ENCODE measurements around the gene ALPL. TPM values are rescaled to one million over a fixed set of nuclear protein-coding genes. Genes with fewer than 3 reads are reported as not detected.
A peak's percentile ranks its signal among the peaks of the same experiment; 100 is the strongest.
"Not testable (repeated sequence)": the region's sequence is repeated elsewhere in the genome, so short reads cannot be mapped to it uniquely, and the experiment has no call there.

Gene ALPL
- polyA plus RNA-seq (ENCODE audit: insufficient read length): 40.2 TPM
- long read RNA-seq, donor 1, transcript ALPL-204 (12 exons, 2,589 nt): major isoform, 14 of 21 reads
- long read RNA-seq, donor 1, partial matches to known transcripts: 5 of 21 reads
- long read RNA-seq, donor 1, other reads (novel, unspliced or antisense): 0 of 21 reads
- long read RNA-seq, donor 2, transcript ALPL-204 (12 exons, 2,589 nt): major isoform, 6 of 8 reads
- long read RNA-seq, donor 2, partial matches to known transcripts: 0 of 8 reads
- long read RNA-seq, donor 2, other reads (novel, unspliced or antisense): 0 of 8 reads
- long read RNA-seq, donor 3, transcript ALPL-204 (12 exons, 2,589 nt): major isoform, 9 of 9 reads
- long read RNA-seq, donor 3, partial matches to known transcripts: 0 of 9 reads
- long read RNA-seq, donor 3, other reads (novel, unspliced or antisense): 0 of 9 reads
- long read RNA-seq, donor 4: 0 reads
- long read RNA-seq, donor 5, transcript ALPL-204 (12 exons, 2,589 nt): major isoform, 11 of 20 reads
- long read RNA-seq, donor 5, partial matches to known transcripts: 9 of 20 reads
- long read RNA-seq, donor 5, other reads (novel, unspliced or antisense): 0 of 20 reads
- long read RNA-seq, donor 6, partial matches to known transcripts: 0 of 3 reads
- long read RNA-seq, donor 6, other reads (novel, unspliced or antisense): 0 of 3 reads
- long read RNA-seq, donor 7, transcript ALPL-204 (12 exons, 2,589 nt): major isoform, 11 of 15 reads
- long read RNA-seq, donor 7, partial matches to known transcripts: 0 of 15 reads
- long read RNA-seq, donor 7, other reads (novel, unspliced or antisense): 0 of 15 reads
- long read RNA-seq, donor 8, partial matches to known transcripts: 0 of 4 reads
- long read RNA-seq, donor 8, other reads (novel, unspliced or antisense): 0 of 4 reads

DNA sequence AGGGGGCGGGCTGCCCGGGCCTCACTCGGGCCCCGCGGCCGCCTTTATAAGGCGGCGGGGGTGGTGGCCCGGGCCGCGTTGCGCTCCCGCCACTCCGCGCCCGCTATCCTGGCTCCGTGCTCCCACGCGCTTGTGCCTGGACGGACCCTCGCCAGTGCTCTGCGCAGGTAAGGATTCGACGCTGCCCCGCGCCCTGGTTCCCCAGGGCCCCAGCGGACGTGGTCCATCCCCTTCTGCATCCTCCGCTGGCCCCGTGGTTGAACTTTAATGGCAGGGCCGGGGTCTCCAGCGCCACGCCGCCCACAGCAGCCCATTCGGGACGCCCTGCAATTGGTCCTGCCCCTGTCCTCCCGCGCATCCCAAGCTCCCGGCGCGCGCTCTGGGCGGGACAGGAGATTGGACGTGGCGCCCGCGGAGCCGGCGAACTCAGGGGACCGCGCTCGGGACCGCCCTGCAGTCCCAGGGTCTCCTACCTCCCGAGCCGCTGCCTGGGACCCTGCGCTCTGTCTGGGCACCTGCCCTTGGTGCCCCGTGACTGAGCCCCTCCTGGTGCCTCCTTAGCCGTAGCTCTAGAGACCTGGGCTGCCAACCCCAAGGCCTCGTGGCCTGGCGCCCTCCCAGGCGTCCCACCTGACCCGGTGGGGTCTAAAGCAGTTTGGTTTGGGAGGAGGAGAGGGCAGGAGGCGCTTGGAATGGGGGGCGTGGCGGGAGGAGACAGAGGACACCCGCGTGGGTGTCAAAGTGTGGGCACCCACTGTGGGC, at the start of gene ALPL:
Gene ALPL, plus strand, starts transcription at position 73 of the 762 bp plus-strand sequence. CDS start 44,659 bp downstream, outside the sequence.
- no peak for DNase-seq

DNA sequence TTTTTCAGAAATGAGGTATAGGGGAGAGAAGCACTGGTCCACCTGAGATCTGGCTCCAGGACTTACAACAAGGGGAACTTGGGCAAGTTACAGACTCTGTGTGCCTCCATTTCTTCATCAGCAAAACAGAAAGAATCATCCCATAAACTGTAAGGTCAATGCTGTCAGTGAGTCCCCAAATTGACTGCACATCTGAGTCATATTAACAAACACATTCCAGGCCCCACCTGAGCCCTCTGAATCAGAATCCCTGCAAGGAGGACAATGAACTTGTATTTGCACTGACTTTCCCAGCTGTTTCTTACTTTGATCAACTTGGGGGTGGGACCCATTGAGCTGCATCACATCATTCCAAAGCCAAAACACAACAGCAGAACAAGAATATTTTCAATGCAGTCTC, 44.1 kb upstream of the ALPL start:
- not testable (repeated sequence) for DNase-seq

DNA sequence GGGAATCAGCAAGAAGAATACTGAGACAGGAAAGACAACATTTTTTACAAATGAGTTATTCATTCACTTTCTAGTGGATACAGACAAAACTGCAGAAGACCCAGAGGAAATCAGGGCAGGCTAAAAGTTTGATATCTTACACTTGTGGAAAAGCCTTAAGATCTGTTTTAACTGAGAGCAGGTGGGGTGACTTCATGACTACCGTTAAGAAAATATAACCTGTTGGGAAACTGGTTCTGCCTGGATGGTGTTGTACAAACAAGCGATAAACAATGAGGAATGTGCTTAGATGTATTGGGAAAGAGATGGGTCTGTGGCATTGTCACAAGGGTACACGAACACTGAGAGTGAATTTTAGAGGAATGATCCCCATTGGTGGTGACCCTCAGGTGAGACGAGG, 41.3 kb upstream of the ALPL start:
- DNase-seq: not testable (repeated sequence)

DNA sequence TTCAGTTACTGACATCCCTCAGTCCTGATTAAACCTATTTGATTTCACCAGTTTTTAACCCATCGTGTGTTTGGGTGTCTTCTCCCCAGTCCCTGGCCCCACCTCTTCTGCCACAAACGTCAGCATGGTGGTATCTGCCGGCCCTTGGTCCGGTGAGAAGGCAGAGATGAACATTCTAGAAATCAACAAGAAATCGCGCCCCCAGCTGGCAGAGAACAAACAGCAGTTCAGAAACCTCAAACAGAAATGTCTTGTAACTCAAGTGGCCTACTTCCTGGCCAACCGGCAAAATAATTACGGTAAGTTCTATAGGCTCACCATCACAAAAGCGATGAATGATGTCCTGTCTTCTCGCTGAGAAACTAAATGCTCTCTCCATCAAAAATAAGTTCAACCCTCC, 40.6 kb upstream of the ALPL start:
- DNase-seq: no peak

DNA sequence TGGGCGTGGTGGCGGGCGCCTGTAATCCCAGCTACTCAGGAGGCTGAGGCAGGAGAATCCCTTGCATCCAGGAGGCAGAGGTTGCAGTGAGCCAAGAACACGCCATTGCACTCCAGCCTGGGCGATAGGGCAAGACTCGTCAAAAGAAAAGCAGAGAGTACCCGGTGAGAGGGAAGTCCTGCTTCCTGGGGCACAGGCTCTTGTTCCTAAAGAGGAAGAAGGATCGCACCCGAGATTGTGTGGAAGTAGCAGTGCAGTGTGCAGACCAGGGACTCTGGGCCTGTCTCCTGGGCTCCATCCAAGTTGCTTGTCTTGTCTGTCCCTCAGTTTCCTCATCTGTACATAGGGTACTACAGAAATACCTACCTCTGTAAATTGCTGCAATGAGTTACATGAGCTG, 39.6 kb upstream of the ALPL start:
- DNase-seq: no peak

DNA sequence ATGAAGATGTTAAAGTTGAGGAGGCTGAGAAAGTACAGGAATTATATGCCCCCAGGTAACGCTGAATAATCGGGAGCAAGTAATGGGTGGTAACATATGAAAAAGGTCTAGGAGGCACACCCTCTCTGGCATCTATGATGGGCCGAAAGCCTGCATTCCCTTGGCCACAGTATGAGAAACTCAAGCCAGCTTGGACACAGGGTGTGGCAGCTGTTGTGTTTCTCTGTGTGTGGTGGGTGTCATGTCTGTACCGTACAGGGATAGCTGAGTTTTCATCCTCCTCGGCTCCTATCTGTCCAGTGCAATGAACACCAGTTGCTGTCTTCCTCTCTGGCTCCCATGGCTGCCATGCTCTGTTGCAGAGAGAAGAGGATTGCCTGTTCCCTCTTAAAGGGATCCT, 36.4 kb upstream of the ALPL start:
- no peak for DNase-seq

DNA sequence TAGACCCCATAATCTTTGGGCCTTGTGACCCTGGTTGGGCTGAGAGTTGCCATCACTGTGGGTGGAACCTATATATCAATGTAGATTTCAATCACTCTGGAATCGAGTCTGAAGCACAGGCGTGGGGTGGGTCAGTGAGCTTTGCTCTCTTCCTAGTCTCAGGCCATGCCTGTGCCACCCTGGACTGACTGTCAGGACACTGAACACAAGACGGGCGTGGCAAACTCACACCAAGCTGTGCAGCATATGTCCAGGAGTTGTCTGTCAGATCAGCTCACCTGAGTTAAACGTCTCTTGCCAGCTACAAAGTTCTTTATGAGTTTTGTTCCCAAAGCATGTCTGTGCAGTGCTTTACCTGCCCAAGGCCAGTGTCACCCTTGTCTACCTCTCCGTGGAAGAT, 30.9 kb upstream of the ALPL start:
- DNase-seq: no peak

DNA sequence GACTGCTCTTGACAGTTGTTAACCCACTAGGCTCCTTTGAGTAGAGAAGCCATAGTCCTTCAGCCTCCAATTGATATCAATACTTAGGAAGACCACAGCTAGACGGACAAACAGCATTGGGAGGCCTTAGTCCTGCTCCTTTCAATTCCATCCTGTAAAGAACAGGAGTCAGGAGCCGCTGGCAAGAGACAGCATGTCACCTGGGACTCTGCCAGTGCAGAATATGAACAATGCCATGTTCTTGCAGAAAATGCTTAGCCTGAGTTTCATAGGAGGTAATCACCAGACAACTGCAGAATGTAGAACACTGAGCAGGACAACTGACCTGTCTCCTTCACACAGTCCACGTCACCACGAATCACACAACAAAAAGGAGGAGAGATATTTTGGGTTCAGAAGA, 25.3 kb upstream of the ALPL start:
- not testable (repeated sequence) for DNase-seq

DNA sequence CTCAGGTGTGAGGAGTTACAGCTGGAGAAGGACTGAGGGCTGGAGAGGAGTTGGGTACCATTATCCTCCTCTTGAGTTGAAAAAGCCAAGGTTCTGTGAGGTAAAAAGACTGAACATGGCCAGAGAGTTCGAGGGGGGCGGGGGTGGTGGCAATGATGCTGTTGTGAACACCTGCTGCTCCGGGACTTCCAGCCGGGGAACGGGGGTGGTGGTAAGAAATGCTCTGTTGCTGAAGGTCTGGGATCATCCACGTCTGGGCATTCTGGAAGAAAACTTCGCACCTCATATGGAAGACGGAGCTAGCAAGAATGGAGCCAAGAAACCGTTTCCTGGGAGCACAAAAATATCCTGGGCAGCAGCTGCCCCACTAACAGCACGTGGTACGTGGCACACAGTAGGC, 20.1 kb upstream of the ALPL start:
- DNase-seq: no peak

DNA sequence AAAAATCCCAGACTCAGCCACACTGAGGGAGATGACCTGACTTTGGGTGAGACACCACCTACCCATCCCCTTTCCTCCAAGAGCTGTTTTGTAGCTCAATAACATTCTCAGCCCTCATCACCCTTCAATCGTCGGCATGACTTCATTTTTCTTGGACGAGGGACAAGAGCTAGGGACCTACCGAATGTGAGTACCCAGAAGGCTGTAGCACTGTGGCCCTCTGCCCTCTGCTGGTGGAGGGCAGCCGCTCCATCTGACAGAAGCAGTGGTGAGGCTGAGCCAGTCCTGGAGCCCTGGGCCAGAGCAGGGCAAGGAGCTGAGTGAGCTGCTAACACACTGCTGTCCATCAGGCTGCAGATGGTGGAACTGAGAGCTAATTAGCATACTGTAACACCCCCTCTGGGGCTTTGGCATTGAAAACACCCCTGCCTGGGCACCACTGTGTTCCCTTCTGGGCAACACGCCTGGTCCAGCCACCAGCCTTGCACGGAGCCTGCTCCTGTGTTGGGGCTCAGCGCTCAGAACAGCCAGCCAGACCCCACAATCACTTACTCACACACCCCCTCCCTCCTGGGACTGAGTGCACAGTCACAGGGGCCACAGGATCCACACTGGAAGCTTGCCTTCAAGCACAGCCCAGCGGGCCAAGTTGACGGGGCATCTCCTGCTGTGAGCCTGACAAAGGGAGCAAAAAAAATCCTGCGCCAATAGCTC, 18.3 kb upstream of the ALPL start:
- DNase-seq: no peak

DNA sequence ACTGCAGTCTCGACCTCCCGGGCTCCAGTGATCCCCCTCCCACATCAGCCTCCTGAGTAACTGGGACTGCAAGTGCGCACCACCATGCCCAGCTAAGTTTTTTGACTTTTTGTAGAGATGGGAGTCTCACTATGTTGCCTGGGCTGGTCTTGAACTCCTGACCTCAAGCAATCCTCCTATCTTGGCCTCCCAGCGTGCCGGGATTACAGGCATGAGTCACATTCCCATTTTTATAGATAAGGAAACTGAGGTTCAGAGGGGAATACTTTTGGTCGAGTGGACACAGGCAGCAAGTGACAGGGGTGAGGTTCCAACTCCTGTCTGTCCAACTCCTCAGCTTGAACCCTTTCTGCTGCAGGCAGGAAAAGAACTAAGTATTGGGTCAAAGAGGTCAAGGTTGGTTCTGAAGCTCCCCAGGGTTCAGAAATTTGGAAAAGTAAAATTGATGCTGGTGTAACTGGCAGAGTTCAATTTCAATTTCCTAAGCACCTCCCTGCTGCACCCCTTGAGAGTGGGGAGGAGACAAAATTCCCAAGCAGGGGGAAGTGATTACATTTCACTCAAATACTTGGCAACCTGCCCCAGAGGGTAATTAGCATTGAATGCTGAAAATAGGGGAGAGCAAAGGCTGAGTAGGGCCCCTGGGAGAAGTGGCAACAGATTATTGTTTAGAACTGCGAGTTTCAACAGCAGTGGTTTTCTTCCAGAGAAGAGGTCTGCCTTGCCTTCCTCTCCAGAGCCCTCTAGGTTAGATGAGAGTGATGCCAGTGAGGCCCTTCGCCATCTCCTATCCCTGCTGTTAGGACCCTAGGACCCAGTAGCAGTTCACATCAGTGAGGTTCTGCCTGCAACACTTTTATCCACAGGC, 17.5 kb upstream of the ALPL start:
- DNase-seq: no peak

DNA sequence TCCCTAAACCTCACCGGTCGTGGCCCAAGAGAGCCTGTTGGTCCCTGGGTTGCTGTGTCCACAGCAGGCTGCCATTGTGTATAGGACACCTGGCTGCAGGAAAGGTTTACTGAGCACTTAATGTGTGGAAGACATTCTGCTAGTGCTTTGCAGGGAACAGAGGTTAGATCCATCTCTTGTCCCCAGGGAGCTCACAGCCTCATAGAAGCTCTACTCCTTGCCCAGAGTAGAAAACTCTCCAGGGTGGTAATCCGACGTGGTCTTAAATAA, 16.9 kb upstream of the ALPL start:
- DNase-seq: no peak

DNA sequence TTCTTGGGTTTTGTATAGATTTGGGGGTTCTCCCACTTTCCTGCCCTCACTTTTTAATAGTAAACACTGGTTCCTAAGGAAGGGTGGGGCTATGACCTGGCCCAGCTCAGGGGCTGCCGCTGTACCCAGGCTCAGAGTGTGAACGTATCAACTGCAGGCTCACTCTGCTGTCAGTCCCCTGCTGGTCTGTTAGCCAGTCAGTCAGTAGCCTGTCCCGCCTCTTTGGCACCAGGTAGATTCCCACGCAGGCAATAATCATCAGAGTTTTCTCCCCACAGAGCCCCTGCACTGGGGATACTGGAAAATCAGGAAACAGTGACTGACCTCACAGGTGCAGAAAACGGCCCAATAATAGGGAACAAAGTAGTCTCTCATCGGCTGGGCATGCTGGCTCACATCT, 15.0 kb upstream of the ALPL start:
- DNase-seq: no peak

DNA sequence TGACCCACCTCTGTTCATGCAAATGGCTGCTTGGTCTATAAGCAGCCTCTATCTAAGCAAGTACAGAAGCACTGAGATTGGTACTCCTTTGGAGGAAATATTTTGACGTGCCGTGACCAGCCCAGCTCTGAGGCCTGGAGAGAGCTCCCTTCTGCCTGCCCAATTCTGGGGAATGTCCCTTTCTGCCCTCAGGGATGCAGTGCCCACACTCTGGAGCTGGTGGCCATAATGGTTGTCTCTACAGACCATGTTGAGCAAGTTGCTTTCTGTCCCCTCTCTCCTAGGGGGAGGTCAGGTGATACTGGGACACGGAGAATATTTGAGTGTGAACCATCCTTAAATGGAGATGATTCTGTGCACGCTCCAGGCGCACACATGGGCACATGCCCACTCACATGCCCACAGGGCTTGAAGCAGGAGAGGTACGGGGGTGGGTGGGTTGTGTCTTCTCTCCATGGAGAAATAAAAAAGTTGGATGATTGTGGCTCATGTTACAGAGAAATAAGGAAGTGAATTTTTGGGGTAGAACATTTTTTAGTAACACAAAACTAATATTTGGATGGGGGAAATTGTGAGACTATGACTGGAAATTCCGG, 13.9 kb upstream of the ALPL start:
- no peak for DNase-seq

DNA sequence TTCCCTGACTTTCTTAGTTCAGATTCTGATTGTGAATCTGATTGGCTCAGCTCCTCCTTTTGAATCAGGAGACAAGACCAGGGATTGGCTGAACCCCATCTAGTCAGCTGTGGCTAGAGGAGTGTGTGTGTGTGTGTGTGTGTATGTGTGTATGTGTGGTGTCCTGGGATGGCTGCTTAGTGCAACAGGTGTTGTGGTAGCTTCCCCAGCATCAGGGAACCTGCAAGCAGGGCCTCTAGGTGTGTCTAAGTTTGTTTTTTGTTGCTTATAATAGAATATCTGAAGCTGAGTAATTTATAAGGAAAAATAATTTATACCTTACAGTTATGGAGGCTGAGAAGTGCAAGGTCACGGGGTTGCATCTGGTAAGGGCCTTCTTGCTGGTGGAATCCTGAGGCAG, 13.2 kb upstream of the ALPL start:
- no peak for DNase-seq

DNA sequence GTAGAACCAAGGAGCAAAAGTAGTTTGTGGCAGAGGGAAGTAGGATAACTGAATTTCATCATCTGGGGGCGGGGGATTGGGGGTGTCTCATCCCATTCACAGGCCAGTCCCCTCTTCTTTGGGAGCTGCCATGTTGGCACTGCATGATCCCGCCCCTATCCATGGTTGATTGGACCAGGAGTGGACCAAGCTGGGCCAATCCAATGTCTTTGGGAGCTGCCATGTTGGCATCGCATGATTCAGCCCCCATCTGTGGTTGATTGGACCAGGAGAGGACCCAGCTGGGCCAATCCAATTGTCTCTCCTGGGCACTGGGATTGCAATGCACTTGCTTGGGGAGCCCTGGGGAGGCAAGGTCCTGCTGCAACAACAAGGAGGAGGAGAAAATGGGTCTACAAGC, 12.3 kb upstream of the ALPL start:
- DNase-seq: no peak

DNA sequence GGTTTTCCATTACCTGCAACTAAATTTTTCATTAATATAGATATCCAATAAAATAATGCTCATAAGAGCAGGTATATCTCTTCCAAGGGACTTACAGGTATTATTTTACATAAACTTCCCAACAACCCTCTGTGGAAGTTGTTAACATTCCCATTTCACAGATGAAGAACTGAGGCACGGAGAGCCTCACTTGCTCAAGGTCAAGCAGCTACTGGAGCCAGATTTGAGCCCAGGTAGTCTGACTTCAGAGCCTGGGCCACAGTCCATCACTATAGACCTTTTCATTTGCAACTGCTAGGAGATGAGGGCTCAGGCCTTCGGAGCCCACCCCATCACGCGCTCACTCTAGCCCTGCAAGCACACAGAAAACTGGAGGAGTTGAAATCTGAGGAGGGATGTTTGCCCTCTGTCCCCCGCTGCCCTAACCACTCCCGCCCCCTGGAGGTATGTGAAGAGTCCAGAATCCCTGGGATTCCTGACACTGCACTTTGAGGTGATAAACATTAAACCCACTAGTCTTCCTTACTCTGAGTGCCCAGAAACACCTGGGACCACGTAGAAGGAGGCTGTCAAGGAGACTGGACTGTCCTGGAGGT, 11.7 kb upstream of the ALPL start:
- peak; percentile 64 for DNase-seq

DNA sequence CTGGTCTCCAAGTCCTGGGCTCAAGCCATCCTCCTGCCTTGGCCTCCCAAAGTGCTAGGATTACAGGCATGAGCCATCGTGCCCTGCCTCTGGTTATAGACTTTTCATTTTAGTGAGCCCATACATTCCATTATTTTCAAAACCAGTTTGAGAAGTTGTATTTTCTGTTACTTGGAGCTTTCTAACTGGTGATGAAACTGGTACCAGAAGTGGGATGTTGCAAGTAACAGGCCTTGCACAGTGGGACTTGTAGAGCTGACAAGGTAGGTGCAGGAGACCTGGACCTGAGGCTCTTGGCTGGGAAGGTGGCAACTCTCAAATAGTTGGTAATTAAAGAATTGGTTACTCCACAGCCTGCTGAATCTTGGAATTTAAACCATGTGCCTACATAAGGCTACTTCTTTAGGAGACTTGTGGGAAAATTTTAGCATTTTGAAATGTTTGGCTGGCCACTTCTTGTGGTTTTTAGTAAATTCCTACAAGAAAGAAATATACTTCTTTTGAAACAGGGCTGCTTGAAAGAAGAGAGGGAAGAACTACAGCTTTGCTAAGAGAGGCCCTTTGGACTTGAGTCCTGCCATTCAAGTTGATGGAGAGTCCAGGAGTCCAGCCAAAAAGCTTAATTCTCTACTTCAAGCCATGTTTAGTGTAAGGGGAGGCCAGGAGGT, 9.8 kb upstream of the ALPL start:
- DNase-seq: no peak

DNA sequence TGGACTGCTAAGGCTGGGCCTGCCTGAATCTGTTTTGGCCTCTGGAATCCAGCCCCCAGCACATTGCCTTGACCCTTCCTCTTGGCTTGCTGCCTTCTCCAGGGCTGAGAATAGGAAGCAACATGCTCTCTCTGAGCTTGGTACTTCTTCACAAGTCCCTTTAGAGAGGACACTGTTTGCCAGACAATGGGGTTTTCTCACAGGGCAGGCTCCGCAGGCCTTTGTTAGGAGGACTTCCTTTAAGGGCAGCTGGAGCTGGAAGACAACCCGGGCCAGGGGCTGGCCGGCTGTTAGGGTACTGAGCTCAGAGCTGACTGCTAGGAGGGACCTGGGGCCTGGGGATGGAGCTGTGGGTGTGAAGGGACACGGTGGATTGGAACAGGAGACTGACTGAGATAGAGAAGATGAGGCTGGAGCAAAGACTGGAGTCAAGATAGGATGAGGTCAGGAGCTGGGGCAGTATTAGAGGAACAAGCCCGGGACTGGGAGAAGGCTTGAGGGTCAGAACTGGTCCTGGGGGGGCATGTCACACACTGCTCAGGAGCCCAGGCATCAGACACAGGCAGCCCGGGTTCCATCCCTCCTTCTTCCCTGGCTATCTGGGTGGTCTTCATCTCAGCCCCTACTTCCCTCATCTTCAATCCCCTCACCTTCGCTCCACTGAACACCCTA, 5.4 kb upstream of the ALPL start:
- no peak for DNase-seq

All from left kidney (tissue), 8 donors.